PFSK-1 (cell line): Measurements from ENCODE around the gene PHPT1.

Experiments
- POLR2AphosphoS5 ChIP-seq: IDR thresholded peaks from 2 replicates; pipeline ENCODE4 v1.6.1; 2012; ENCODE audit warnings: low read depth, mild to moderate bottlenecking, control low read depth, low read length, moderate library complexity
- REST ChIP-seq, 2 experiments: IDR thresholded peaks; 2 replicates each; pipeline versions ENCODE4 v1.6.1 to v1.8.0; 2011 to 2012; ENCODE audit warnings: low read depth in 2 of 2, low read length in 2 of 2, control low read depth in 1 of 2, inconsistent platforms in 1 of 2, mild to moderate bottlenecking in 1 of 2, moderate library complexity in 1 of 2; ENCODE audit not compliant: insufficient read depth in 1 of 2
- SIN3A ChIP-seq: IDR thresholded peaks from 2 replicates; pipeline ENCODE4 v1.6.1; 2012; ENCODE audit warnings: mild to moderate bottlenecking, low read length, moderate library complexity, borderline replicate concordance; ENCODE audit not compliant: insufficient read depth

- no peak for TF ChIP-seq SIN3A
- no peak for TF ChIP-seq POLR2AphosphoS5
- TF ChIP-seq REST (IDR thresholded peaks at IDR 0.05; ENCODE audit: insufficient read depth in 1 of 2, low read depth in 2 of 2, low read length in 2 of 2) = no peak
Measured at GRCh38 chr9:136804509-136805206, 44.6 kb upstream of the PHPT1 start.
